GM18909 (cell line): ENCODE measurements around the gene GOLGA3.
A peak's percentile ranks its signal among the peaks of the same experiment; 100 is the strongest.
"Not testable (repeated sequence)": the region's sequence is repeated elsewhere in the genome, so short reads cannot be mapped to it uniquely, and the experiment has no call there.

Source experiments
- ATAC-seq: cut with Tn5 transposase; IDR thresholded peaks from one replicate; pipeline ENCODE4 v1.9.1; 2021; ENCODE audit warnings: mild to moderate bottlenecking; ENCODE audit not compliant: unreplicated experiment, poor library complexity

The GOLGA3 gene, protein sequence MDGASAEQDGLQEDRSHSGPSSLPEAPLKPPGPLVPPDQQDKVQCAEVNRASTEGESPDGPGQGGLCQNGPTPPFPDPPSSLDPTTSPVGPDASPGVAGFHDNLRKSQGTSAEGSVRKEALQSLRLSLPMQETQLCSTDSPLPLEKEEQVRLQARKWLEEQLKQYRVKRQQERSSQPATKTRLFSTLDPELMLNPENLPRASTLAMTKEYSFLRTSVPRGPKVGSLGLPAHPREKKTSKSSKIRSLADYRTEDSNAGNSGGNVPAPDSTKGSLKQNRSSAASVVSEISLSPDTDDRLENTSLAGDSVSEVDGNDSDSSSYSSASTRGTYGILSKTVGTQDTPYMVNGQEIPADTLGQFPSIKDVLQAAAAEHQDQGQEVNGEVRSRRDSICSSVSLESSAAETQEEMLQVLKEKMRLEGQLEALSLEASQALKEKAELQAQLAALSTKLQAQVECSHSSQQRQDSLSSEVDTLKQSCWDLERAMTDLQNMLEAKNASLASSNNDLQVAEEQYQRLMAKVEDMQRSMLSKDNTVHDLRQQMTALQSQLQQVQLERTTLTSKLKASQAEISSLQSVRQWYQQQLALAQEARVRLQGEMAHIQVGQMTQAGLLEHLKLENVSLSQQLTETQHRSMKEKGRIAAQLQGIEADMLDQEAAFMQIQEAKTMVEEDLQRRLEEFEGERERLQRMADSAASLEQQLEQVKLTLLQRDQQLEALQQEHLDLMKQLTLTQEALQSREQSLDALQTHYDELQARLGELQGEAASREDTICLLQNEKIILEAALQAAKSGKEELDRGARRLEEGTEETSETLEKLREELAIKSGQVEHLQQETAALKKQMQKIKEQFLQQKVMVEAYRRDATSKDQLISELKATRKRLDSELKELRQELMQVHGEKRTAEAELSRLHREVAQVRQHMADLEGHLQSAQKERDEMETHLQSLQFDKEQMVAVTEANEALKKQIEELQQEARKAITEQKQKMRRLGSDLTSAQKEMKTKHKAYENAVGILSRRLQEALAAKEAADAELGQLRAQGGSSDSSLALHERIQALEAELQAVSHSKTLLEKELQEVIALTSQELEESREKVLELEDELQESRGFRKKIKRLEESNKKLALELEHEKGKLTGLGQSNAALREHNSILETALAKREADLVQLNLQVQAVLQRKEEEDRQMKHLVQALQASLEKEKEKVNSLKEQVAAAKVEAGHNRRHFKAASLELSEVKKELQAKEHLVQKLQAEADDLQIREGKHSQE (N-terminal part only)

DNA sequence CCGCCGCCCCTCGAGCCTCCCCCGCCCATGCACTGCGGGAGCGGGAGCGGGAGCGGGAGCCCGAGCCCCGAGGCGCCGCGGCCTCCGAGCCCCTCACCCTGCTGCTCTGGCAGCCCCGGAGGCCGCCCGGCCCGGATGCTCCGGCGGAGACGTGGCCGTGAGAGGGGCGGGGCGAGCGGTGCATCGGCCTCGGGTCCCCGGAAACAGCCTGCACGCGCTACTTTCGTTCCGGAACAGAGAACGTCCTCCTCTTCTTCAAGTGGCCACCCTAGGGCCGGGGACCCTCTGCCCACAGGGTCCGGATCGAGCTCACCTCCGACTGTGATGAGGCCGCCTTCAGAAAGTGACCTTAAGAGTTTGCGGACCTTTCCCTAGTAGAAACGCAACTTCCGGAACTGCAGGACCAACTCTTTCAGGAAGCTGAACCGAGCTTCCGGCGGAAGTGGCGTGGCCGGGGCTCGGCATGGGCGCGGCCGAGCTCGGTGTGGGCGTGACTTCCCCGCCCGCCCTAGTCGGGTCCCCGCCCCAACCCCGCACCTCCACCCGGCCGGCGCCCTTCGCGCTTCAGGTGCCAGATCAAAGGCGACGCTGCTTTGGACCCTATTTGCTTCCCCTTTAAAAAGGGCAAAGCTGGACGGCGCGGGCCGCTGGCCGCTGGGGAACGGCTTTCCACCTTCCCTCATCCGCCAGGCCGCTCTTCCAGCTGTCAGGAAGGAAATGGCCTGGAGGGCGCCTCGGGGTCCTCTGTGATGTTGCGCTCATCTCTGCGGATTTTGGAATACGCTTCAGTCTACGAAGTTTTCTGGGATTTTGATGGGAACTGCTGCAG lies at the start of gene GOLGA3:
Gene GOLGA3, minus strand, starts transcription at position 164 of the 829 bp plus-strand sequence. CDS start 6,741 bp downstream, outside the sequence.
- peak; percentile 87 for ATAC-seq

DNA sequence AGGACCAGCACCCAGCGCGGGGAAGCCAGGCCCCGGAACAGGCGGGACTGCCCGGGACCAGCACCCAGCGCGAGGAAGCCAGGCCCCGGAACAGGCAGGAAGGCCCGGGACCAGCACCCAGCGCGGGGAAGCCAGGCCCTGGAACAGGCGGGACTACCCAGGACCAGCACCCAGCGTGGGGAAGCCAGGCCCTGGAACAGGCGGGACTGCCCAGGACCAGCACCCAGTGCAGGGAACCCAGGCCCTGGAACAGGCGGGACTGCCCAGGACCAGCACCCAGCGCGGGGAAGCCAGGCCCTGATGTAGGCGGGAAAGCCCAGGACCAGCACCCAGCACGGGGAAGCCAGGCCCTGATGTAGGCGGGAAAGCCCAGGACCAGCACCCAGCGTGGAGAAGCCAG lies 46.0 kb upstream of the GOLGA3 start:
- ATAC-seq = not testable (repeated sequence)

DNA sequence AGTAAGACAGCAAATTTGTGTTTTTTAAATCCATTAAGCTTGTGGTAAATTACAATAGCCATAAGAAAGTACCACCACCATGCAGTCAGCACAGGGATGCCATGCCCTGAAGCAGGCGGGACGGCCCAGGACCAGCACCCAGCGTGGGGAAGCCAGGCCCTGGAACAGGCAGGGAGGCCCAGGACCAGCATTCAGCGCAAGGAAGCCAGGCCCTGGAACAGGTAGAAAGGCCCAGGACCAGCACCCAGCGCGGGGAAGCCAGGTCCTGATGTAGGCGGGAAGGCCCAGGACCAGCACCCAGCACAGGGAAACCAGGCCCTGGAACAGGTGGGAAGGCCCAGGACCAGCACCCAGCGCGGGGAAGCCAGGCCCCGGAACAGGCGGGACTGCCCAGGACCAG lies 45.5 kb upstream of the GOLGA3 start:
- ATAC-seq = no peak

DNA sequence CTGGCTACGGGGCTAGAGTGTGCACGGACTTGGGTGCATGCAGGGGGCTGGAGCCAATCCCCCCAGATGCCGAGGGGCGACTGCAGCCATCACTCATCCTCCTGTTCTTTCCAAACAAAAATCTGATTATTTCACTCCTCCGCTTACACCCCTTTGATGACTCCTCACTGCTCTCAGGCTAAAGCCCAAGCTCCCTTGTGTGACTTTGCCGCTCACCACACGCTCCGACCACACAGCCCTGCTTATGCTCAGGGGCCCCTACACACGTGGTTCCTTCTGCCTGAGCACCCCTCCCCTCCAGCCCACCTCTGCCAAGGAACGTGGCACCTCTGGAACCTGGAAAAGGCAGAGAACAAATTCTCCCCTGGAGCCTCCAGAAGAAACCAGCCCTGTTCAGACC lies 45.1 kb upstream of the GOLGA3 start:
- ATAC-seq = no peak

DNA sequence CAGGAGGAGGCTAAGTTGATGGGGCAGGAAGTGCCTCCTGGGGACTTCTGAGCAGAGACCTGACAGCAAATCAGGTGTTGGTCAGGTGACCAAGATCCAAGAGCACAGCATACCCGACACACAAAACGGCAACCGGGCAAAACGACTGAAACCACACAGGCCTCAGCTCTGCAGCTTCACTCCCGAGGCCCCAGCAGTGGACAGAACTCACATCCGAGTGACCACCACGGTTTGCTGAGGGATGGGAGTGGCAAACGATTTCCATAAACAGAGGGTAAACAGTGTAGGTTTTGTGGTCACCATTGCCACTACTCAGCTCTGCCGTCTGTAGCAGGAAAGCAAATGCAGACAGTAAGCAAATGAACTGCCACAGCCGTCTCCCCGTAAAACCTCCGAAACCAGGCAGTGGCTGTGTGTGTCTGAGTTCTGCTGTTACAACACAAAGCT lies 44.3 kb upstream of the GOLGA3 start:
- ATAC-seq = no peak

DNA sequence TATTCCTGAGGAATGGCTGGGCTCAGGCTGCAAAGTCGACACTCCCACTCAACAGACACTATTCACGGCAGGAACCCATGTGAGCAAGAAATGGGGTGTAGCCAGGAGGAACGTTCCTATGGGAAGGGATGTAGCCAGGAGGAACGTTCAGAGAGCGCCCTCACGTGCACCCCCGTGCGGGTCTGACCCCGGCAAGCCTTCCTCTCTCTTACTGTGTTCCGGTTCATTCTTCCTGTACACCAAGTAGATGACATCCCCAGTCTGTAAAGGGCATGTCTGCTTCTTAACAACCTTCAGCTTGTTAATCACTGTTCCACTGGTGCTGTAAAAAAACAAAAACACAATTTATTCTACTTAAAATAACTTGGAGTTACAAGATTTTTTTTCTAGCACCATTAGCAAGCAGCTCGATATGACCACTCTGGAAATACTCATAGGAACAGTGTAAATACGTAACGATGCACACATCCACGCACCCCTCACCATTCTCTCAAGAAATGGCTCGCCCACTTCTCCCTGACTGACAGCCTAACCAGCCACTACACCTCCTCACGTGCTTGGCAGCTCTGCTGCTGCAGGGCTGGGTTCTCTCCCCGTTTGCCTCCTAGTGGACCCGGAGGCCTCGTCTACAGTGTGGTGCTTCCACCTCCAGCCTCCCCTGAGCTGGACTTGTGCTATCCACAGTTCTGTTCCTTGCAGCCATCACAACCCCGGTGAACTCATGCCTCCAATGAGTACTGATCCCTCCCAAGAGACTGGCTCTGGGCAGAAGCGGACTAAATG lies 43.6 kb upstream of the GOLGA3 start:
- ATAC-seq = no peak

DNA sequence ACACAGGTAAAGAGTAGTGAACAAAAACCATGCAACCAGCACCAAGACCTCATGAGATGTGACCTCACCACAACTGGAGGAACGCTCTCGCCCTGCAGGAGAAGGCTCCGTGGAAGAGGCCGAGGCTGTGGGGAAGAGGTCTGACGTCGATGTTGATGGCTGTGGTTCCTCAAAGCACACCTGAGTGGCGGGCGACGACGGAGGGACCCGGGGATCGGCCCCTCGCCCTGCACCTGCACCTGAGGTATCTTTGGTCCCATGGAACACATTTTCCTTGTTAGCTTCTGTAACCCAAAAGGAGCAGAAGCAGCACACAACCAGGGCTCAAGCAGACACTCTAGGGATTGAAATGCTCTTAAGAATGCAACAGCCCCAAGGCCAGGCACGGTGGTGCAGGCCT lies 40.9 kb upstream of the GOLGA3 start:
- ATAC-seq = no peak

DNA sequence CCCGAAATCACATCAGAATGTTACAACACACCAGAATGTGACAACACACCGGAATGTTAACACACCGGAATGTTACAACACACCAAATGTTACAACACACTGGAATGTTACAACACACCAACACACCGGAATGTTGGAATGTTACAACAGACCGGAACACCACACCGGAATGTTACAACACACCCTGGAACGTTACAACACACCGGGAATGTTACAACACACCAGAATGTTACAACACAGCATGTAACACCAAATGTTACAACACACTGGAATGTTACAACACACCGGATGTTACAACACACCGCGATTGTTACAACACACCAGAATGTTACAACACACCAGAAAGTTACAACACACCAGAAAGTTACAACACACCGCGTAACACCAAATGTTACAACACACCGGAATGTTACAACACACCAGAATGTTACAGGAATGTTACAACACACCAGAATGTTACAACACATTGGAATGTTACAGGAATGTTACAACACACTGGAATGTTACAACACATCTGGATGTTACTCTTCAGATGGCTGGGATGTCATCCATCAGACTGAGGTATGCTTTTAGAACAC lies 37.7 kb upstream of the GOLGA3 start:
- ATAC-seq = no peak

DNA sequence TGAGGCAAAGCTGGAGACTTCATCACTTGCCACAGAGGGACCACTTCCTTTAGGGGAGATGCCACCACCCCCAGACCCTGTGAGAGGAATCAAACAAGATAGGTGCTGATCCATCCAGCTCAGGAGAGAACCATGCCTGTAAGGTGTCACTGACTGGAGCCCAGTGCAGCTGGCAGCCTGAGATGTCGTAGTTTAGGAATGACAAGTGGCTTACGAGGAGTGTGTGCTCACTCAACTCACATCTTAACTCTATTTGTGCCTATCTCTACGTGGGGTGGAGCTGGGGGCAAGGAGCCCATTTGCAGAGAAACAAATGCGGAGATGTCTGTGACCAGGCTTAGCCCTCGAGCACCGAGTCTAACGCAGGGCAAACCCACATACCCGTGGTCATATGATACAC lies 32.9 kb upstream of the GOLGA3 start:
- ATAC-seq = no peak

DNA sequence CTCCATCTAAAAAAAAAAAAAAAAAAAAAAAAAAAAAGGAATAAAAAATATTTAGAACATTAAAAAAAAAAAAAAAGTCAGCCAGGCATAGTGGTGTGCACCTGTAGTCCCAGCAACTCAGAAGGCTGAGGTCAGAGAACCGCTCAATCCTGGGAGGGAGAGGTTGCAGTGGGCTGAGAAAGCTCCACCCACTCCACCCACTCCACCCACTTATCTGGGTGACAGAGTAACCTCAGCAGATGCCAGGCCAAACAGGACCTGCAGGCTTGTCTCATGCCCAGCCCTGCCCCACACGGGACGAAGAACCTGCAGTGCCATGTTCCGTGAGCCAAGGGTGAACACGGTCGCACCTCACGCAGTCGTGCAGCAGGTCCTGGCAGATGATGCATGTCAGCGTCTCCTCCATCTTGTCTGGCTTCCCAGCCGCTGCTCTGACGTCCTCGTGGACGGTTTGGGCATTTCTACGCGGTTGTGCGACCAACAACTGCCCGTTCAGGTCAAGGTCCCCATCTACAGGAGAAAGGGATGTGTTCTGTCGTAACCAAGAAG lies 30.1 kb upstream of the GOLGA3 start:
- no peak for ATAC-seq

DNA sequence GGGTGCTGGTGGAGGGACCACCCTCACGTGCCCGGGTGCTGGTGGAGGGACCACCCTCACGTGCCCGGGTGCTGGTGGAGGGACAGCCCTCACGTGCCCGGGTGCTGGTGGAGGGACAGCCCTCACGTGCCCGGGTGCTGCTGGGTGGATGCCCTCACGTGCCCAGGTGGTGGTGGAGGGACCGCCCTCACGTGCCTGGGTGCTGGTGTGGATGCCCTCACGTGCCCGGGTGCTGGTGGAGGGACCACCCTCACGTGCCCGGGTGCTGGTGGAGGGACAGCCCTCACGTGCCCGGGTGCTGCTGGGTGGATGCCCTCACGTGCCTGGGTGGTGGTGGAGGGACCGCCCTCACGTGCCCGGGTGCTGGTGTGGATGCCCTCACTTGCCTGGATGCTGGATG lies 28.4 kb upstream of the GOLGA3 start:
- ATAC-seq = not testable (repeated sequence)

DNA sequence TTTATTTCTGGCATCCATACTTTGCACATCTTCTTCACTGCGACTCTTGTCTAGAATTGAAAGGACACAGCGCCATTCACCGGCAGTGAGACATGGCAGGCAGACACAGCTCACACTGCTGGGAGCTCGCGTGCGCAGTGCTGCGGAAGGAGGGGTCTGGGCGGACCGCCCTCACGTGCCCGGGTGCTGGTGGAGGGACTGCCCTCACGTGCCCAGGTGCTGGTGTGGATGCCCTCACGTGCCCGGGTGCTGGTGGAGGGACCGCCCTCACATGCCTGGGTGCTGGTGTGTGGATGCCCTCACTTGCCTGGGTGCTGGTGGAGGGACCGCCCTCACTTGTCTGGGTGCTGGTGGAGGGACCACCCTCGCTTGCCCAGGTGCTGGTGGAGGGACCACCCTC lies 27.9 kb upstream of the GOLGA3 start:
- no peak for ATAC-seq

DNA sequence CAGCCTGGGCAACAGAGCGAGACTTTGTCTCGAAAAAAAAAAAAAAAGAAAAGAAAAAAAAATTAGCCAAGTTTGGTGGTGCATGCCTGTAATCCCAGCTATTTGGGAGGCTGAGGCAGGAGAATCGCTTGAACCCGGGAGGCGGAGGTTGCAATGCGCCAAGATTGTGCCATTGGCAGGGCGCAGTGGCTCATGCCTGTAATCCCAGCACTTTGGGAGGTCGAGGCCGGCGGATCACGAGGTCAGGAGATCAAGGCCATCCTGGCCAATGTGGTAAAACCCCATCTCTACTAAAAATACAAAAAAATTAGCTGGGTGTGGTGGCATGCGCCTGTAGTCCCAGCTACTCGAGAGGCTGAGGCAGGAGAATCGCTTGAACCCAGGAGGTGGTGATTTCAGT lies 26.5 kb upstream of the GOLGA3 start:
- ATAC-seq = not testable (repeated sequence)

DNA sequence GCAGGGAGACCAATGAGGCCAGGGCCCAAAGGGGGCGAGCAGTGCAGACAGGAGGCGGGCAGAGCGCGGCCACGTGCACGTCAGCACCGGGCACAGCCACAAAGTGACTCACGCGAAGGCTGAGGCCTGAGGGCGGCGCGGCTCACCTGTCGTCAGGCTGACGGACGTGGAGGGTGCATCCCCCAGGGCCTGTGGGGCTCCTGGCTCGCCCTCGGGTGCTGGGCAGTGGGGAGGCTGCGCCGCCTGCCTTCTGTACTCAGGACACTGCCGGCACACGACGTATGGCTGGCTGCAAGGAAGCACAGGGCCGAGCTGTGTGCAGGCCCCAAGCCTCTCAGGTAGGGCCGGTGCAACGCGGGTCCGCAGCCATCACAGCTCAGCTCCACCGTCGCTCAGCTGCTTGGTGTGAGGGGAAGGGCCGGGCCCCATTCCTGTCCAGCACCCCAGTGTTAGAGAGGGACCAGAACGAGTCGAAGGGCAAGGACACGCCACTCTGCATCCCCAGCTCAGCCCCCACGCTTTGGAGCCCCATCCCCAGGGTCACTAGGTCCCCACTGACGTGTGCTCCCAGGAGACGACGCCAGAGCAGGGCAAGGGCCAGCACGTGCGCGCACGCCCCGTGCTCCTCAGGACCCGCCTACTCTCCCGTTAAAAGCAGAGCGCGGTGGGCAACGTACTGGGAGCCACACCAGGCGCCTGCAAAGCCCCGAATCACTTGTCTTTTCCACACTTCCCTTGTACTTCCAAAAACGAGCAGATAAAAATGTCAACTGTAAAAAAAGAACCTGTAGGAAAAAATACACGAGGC lies 24.8 kb upstream of the GOLGA3 start:
- ATAC-seq = no peak

DNA sequence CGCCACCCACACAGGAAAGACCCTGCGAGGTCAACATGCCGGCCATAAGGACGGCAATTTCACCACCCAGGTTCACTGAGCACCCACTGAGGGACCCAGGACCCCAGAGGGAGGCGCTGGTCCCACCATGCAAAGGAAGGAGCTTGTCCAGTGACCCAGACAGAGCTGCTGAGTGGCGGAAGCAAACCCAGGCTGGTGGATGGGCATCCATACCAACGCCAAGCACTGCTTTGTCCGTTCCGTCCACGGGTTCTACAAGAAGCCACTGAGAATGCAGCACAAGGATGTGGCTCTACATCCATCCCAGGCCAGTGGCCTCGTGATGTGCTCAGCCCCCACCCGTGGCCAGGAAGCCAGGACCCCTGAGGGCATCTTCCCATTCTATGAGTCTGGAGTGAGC lies 23.8 kb upstream of the GOLGA3 start:
- ATAC-seq = no peak

DNA sequence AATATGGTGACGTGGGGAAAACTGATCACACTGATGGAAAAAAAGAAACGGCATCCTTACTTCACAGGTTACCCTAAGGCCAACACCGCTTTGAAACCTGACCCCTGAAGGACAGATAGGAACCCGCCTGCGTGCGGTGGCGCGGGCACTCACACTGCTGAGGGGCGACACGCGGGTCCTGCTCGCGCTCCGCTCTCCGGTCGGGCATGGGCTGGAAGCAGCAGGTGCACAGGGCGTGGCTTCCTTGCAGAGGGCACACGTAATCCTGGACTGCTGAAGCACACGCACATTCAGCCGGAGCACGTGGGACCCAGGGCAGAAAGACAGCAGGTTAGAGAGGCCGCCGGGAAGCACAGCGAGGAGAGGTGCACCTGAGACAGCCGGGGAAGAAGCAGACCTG lies 22.8 kb upstream of the GOLGA3 start:
- ATAC-seq = no peak

DNA sequence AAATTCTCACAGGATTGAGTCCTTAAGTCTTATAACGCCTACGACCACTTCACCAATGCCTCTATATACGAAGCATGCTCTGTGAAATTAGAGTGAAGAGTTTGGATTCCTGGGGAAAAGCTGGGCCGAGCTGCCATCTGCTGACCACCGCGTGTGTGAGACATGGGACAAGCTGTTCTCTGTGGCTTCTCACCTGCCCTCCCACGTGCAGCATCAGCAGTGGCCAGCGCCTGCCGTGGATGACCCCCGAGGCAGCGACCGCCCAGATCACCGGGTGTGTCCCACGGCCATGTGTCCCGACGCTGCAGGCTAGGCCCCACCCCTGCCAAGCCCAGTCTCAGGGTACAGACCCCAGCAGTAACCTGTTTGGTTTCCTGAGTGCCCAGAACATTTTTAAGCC lies 21.6 kb upstream of the GOLGA3 start:
- ATAC-seq = no peak

DNA sequence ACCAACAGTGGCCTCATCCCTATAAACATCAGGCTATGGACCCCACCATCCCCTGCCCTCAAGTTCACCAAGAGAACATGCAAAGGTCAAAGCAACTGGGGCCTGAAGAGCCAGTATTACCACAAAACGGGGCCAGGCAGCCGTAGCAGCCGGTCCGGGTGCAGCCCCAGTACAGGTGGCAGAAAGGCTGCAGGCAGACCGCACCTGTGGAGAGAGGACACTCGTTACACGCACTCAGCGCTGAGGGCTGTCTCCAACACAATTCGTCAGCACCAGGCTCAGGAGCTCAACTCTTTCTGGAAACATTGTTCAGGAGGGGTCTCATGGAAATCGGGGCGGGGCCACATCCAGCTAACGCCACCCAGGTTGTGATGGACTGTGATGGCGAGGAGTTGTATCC lies 19.9 kb upstream of the GOLGA3 start:
- ATAC-seq = no peak
